ENCODE measurements around the gene PAK5.

PAK5 gene

GRCh38 chr20:9740486-9740885 is 98.4 kb downstream of the PAK5 start:
- H3K36me3 ChIP-seq (ENCODE audit: control insufficient read depth, insufficient read depth, low read length, severe bottlenecking) = no peaks in the 10 kb centered on the region
- no peaks in the 10 kb centered on the region for H3K27me3 ChIP-seq (replicated peaks; ENCODE audit: control insufficient read depth, insufficient read depth, low read length)
- no peak for DNase-seq (ENCODE audit: low read depth)
- H3K9me3 ChIP-seq (ENCODE audit: control insufficient read depth, low read length) = peaks cover 8% of the 10 kb centered on the region
- H3K4me1 ChIP-seq (ENCODE audit: control insufficient read depth, insufficient read depth, low read length) = no peaks in the 10 kb centered on the region
- H3K9ac ChIP-seq (ENCODE audit: low read length) = no peak overlapping the region
- no peak overlapping the region for H3K4me3 ChIP-seq (ENCODE audit: low read length)

GRCh38 chr20:9739991-9740390 is 98.9 kb downstream of the PAK5 start:
- H3K4me1 ChIP-seq (ENCODE audit: control insufficient read depth, insufficient read depth, low read length) = no peaks in the 10 kb centered on the region
- H3K27me3 ChIP-seq (replicated peaks; ENCODE audit: control insufficient read depth, insufficient read depth, low read length) = no peaks in the 10 kb centered on the region
- no peak overlapping the region for H3K9ac ChIP-seq (ENCODE audit: low read length)
- no peaks in the 10 kb centered on the region for H3K36me3 ChIP-seq (ENCODE audit: control insufficient read depth, insufficient read depth, low read length, severe bottlenecking)
- H3K4me3 ChIP-seq (ENCODE audit: low read length) = no peak overlapping the region
- no peak for DNase-seq (ENCODE audit: low read depth)
- H3K9me3 ChIP-seq (ENCODE audit: control insufficient read depth, low read length) = peaks cover 8% of the 10 kb centered on the region

- H3K36me3 ChIP-seq (ENCODE audit: control insufficient read depth, insufficient read depth, low read length, severe bottlenecking) = no peaks in the 10 kb centered on the region
- DNase-seq (ENCODE audit: low read depth) = no peak
- H3K9me3 ChIP-seq (ENCODE audit: control insufficient read depth, low read length) = peaks cover 6% of the 10 kb centered on the region
- no peaks in the 10 kb centered on the region for H3K27me3 ChIP-seq (replicated peaks; ENCODE audit: control insufficient read depth, insufficient read depth, low read length)
- no peak overlapping the region for H3K4me3 ChIP-seq (ENCODE audit: low read length)
- no peak overlapping the region for H3K9ac ChIP-seq (ENCODE audit: low read length)
- no peaks in the 10 kb centered on the region for H3K4me1 ChIP-seq (ENCODE audit: control insufficient read depth, insufficient read depth, low read length)
These were observed 102.5 kb downstream of the PAK5 start for GRCh38 chr20:9736373-9736772.

GRCh38 chr20:9723501-9724202 is 115.2 kb downstream of the PAK5 start:
- no peaks in the 10 kb centered on the region for H3K4me1 ChIP-seq (ENCODE audit: control insufficient read depth, insufficient read depth, low read length)
- no peak overlapping the region for H3K4me3 ChIP-seq (ENCODE audit: low read length)
- no peak for DNase-seq (ENCODE audit: low read depth)
- H3K27me3 ChIP-seq (replicated peaks; ENCODE audit: control insufficient read depth, insufficient read depth, low read length) = no peaks in the 10 kb centered on the region
- no peaks in the 10 kb centered on the region for H3K36me3 ChIP-seq (ENCODE audit: control insufficient read depth, insufficient read depth, low read length, severe bottlenecking)
- no peaks in the 10 kb centered on the region for H3K9me3 ChIP-seq (ENCODE audit: control insufficient read depth, low read length)
- no peak overlapping the region for H3K9ac ChIP-seq (ENCODE audit: low read length)

- DNase-seq (ENCODE audit: low read depth) = no peak
- Histone ChIP-seq H3K9me3 (ENCODE audit: control insufficient read depth, low read length) (peaks cover 12% of the 10 kb centered on the region), H3K4me1 (ENCODE audit: control insufficient read depth, insufficient read depth, low read length) (no peaks in the 10 kb centered on the region), H3K9ac (ENCODE audit: low read length) (no peak overlapping the region), H3K4me3 (ENCODE audit: low read length) (no peak overlapping the region), H3K27me3 (replicated peaks; ENCODE audit: control insufficient read depth, insufficient read depth, low read length) (no peaks in the 10 kb centered on the region), H3K36me3 (ENCODE audit: control insufficient read depth, insufficient read depth, low read length, severe bottlenecking) (no peaks in the 10 kb centered on the region)
These were observed 127.0 kb downstream of the PAK5 start for GRCh38 chr20:9711872-9712271.

GRCh38 chr20:9710685-9711084 is 128.2 kb downstream of the PAK5 start:
- no peak for DNase-seq (ENCODE audit: low read depth)
- Histone ChIP-seq H3K9ac (ENCODE audit: low read length) (no peak overlapping the region), H3K36me3 (ENCODE audit: control insufficient read depth, insufficient read depth, low read length, severe bottlenecking) (no peaks in the 10 kb centered on the region), H3K27me3 (replicated peaks; ENCODE audit: control insufficient read depth, insufficient read depth, low read length) (no peaks in the 10 kb centered on the region), H3K4me1 (ENCODE audit: control insufficient read depth, insufficient read depth, low read length) (no peaks in the 10 kb centered on the region), H3K4me3 (ENCODE audit: low read length) (no peak overlapping the region), H3K9me3 (ENCODE audit: control insufficient read depth, low read length) (peaks cover 12% of the 10 kb centered on the region)

DNA sequence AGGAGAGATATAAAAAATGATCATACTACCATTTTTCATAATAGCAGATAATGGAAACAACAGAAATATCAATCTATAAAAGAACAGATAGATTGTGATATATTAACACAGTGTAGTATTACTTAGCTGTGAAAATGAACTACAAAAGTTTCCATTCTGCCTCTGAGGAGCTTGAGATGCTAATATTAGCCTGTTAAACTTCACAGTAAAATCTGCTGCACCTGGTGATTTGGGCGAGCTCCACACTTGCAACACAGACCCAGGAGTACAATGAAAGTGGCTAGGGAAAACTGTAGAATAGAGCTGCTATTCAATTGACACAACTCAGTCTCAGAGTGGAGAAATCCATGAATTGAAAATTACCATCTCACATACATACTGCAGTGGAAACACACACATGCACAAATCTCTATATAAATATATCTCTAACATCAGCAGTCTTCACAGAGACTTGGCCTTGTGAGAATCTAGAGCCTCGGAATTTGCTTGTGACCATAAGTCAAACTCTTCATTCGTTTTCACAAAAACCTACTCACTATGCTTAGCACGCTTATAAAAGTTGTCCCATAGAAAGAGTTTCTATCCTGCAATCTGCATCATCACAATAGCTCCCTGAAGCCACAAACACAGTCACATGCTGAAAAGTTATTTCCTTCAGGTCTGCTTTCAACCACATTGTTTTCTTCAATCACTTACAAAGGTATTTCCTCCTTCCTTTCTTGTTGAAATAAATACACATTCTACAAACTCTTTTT is 133.0 kb downstream of the PAK5 start:
- Histone ChIP-seq H3K4me3 (ENCODE audit: low read length) (no peak overlapping the region), H3K4me1 (ENCODE audit: control insufficient read depth, insufficient read depth, low read length) (no peaks in the 10 kb centered on the region), H3K9me3 (ENCODE audit: control insufficient read depth, low read length) (no peaks in the 10 kb centered on the region), H3K27me3 (replicated peaks; ENCODE audit: control insufficient read depth, insufficient read depth, low read length) (no peaks in the 10 kb centered on the region), H3K36me3 (ENCODE audit: control insufficient read depth, insufficient read depth, low read length, severe bottlenecking) (no peaks in the 10 kb centered on the region), H3K9ac (ENCODE audit: low read length) (no peak overlapping the region)
- DNase-seq (ENCODE audit: low read depth) = no peak

DNA sequence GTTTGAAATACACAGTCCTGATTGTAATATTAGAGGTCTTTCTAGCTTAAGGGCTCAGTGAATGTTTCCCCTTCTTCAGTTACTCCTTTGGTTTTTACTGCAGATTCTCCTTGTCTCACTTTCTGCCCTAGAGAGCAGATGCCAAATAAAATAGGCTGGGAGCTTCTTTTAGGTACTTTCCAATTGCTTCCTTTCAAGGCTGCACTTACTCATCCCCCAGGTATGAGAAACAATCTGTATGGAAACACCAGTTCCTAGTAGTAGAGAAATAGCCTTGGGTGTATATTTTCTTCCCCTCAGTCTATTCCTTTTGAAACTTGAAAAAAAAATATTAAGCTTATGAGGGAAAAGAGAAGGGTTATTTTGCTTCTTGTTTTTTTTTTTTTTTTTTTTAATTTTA is 139.7 kb downstream of the PAK5 start:
- Histone ChIP-seq H3K36me3 (ENCODE audit: control insufficient read depth, insufficient read depth, low read length, severe bottlenecking) (no peaks in the 10 kb centered on the region), H3K9ac (ENCODE audit: low read length) (no peak overlapping the region), H3K4me3 (ENCODE audit: low read length) (no peak overlapping the region), H3K9me3 (ENCODE audit: control insufficient read depth, low read length) (no peaks in the 10 kb centered on the region), H3K4me1 (ENCODE audit: control insufficient read depth, insufficient read depth, low read length) (no peaks in the 10 kb centered on the region), H3K27me3 (replicated peaks; ENCODE audit: control insufficient read depth, insufficient read depth, low read length) (peaks cover 3% of the 10 kb centered on the region)
- DNase-seq (ENCODE audit: low read depth) = peak; percentile 1

- no peak overlapping the region for H3K4me3 ChIP-seq (ENCODE audit: low read length)
- H3K9me3 ChIP-seq (ENCODE audit: control insufficient read depth, low read length) = no peaks in the 10 kb centered on the region
- no peaks in the 10 kb centered on the region for H3K36me3 ChIP-seq (ENCODE audit: control insufficient read depth, insufficient read depth, low read length, severe bottlenecking)
- H3K4me1 ChIP-seq (ENCODE audit: control insufficient read depth, insufficient read depth, low read length) = no peaks in the 10 kb centered on the region
- DNase-seq (ENCODE audit: low read depth) = no peak
- peaks cover 4% of the 10 kb centered on the region for H3K27me3 ChIP-seq (replicated peaks; ENCODE audit: control insufficient read depth, insufficient read depth, low read length)
- H3K9ac ChIP-seq (ENCODE audit: low read length) = no peak overlapping the region
These were observed 149.8 kb downstream of the PAK5 start for GRCh38 chr20:9689041-9689440.

GRCh38 chr20:9686866-9687265 is 152.0 kb downstream of the PAK5 start:
- Histone ChIP-seq H3K36me3 (ENCODE audit: control insufficient read depth, insufficient read depth, low read length, severe bottlenecking) (no peaks in the 10 kb centered on the region), H3K27me3 (replicated peaks; ENCODE audit: control insufficient read depth, insufficient read depth, low read length) (peaks cover 13% of the 10 kb centered on the region), H3K4me3 (ENCODE audit: low read length) (no peak overlapping the region), H3K9me3 (ENCODE audit: control insufficient read depth, low read length) (no peaks in the 10 kb centered on the region), H3K9ac (ENCODE audit: low read length) (no peak overlapping the region), H3K4me1 (ENCODE audit: control insufficient read depth, insufficient read depth, low read length) (no peaks in the 10 kb centered on the region)
- DNase-seq (ENCODE audit: low read depth) = no peak

DNA sequence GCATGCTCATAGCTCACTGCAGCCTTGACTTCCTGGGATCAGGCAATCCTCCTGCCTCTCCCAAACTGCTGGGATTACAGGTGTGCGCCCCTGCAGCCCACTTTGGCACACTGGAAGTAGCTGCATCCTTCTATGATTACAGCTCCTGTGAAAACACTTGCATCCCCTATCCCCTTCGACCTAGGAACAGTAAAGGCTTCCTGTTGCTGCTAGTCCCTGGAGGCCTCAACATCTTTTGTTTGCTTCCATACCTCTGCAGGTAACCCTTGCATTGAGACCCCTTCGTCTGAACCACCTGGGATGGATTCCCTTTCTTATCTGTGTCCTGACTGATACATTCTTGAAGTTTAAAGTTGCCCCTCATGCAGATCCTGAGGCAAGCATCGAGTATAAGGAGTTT is 152.4 kb downstream of the PAK5 start:
- DNase-seq (ENCODE audit: low read depth) = no peak

More for the DNA sequence above, 152.4 kb downstream of the PAK5 start:
- Histone ChIP-seq H3K9me3 (ENCODE audit: control insufficient read depth, low read length) (no peaks in the 10 kb centered on the region), H3K27me3 (replicated peaks; ENCODE audit: control insufficient read depth, insufficient read depth, low read length) (peaks cover 13% of the 10 kb centered on the region), H3K36me3 (ENCODE audit: control insufficient read depth, insufficient read depth, low read length, severe bottlenecking) (no peaks in the 10 kb centered on the region), H3K4me3 (ENCODE audit: low read length) (no peak overlapping the region), H3K4me1 (ENCODE audit: control insufficient read depth, insufficient read depth, low read length) (no peaks in the 10 kb centered on the region), H3K9ac (ENCODE audit: low read length) (no peak overlapping the region)

Data from adipocyte (in vitro differentiated cells).